Midbrain (tissue), 1 donor: ENCODE results near the gene KIF16B.
"Not testable (repeated sequence)": the region's sequence is repeated elsewhere in the genome, so short reads cannot be mapped to it uniquely, and the experiment has no call there.

ENCODE experiments used
- DNase-seq: peaks from one replicate; lab custom pipeline; 2025; lab: John Stamatoyannopoulos, UW

The KIF16B gene

GRCh38 chr20:16477632-16478031 lies 95.6 kb downstream of the KIF16B start:
- DNase-seq = no peak

GRCh38 chr20:16476032-16476431 lies 97.2 kb downstream of the KIF16B start:
- peak; percentile 62 for DNase-seq

GRCh38 chr20:16475225-16475624 lies 98.0 kb downstream of the KIF16B start:
- no peak for DNase-seq

- no peak for DNase-seq
These were observed 98.9 kb downstream of the KIF16B start for GRCh38 chr20:16474363-16474762.

- DNase-seq = no peak
These were observed 101.0 kb downstream of the KIF16B start for GRCh38 chr20:16472045-16472872.

- DNase-seq = no peak
These were observed 103.8 kb downstream of the KIF16B start for GRCh38 chr20:16469395-16469905.

GRCh38 chr20:16462711-16463110 lies 110.5 kb downstream of the KIF16B start:
- DNase-seq = no peak

- no peak for DNase-seq
These were observed 114.1 kb downstream of the KIF16B start for GRCh38 chr20:16459019-16459700.

GRCh38 chr20:16457514-16457913 lies 115.7 kb downstream of the KIF16B start:
- DNase-seq = no peak

GRCh38 chr20:16455324-16455723 lies 117.9 kb downstream of the KIF16B start:
- DNase-seq = no peak

- DNase-seq = no peak
These were observed 121.3 kb downstream of the KIF16B start for GRCh38 chr20:16451982-16452381.

- no peak for DNase-seq
These were observed 122.2 kb downstream of the KIF16B start for GRCh38 chr20:16451001-16451400.

- DNase-seq = no peak
These were observed 126.3 kb downstream of the KIF16B start for GRCh38 chr20:16446991-16447390.

GRCh38 chr20:16446246-16446645 lies 127.0 kb downstream of the KIF16B start:
- no peak for DNase-seq

GRCh38 chr20:16445482-16445881 lies 127.8 kb downstream of the KIF16B start:
- DNase-seq = no peak

GRCh38 chr20:16444057-16444777 lies 129.0 kb downstream of the KIF16B start:
- no peak for DNase-seq

- no peak for DNase-seq
These were observed 131.6 kb downstream of the KIF16B start for GRCh38 chr20:16441546-16442164.

GRCh38 chr20:16440686-16441085 lies 132.6 kb downstream of the KIF16B start:
- no peak for DNase-seq

- not testable (repeated sequence) for DNase-seq
These were observed 133.7 kb downstream of the KIF16B start for GRCh38 chr20:16439540-16439939.

- no peak for DNase-seq
These were observed 135.1 kb downstream of the KIF16B start for GRCh38 chr20:16438100-16438499.

- no peak for DNase-seq
These were observed 135.8 kb downstream of the KIF16B start for GRCh38 chr20:16437387-16437996.
